ENCODE measurements around the gene MDM4.

The MDM4 gene

GRCh38 chr1:204493984-204494280 lies 22.3 kb upstream of the MDM4 start:
- no peaks in the 10 kb centered on the region for H3K27me3 ChIP-seq (ENCODE audit: insufficient read depth, low read length, poor library complexity)
- no CpG with 5 or more reads among the region's 14 CpGs for WGBS (ENCODE audit: extremely low coverage, insufficient coverage, low lambda C conversion rate)
- DNase-seq: no peak
- no peaks in the 10 kb centered on the region for H3K36me3 ChIP-seq (ENCODE audit: control insufficient read depth, insufficient read depth, low read length)
- no peak overlapping the region for H2BK15ac ChIP-seq (replicated peaks; ENCODE audit: low read depth)
- no peak overlapping the region for H2AK5ac ChIP-seq (ENCODE audit: low read length)
- H3K9ac ChIP-seq (ENCODE audit: low read length): peak overlapping the region; percentile 74
- H3K4me3 ChIP-seq (ENCODE audit: low read length): peak overlapping the region; percentile 73
- H3K27ac ChIP-seq (ENCODE audit: low read depth, low read length): peak overlapping the region; percentile 33
- no peak overlapping the region for H2BK120ac ChIP-seq (ENCODE audit: low read depth, low read length)
- H3K79me2 ChIP-seq (ENCODE audit: control insufficient read depth, insufficient read depth, low read length): no peaks in the 10 kb centered on the region
- no peak overlapping the region for H4K8ac ChIP-seq (ENCODE audit: low read depth, low read length)
- H3K79me1 ChIP-seq (ENCODE audit: low read length): peaks cover 6% of the 10 kb centered on the region
- H3K4me1 ChIP-seq (ENCODE audit: control insufficient read depth, low read depth, low read length): peaks cover 7% of the 10 kb centered on the region
- H2BK5ac ChIP-seq (ENCODE audit: low read length): peak overlapping the region; percentile 66
- no peak overlapping the region for H4K5ac ChIP-seq (ENCODE audit: low read length)
- peak overlapping the region; percentile 90 for H3K56ac ChIP-seq (ENCODE audit: low read length)
- H3K4ac ChIP-seq (ENCODE audit: low read depth, low read length): no peak overlapping the region
- H3K4me2 ChIP-seq (ENCODE audit: low read length): peak overlapping the region; percentile 97
- H3K18ac ChIP-seq (ENCODE audit: low read length): peak overlapping the region; percentile 60
- H3K23ac ChIP-seq (ENCODE audit: low read length): peak overlapping the region; percentile 100

DNA sequence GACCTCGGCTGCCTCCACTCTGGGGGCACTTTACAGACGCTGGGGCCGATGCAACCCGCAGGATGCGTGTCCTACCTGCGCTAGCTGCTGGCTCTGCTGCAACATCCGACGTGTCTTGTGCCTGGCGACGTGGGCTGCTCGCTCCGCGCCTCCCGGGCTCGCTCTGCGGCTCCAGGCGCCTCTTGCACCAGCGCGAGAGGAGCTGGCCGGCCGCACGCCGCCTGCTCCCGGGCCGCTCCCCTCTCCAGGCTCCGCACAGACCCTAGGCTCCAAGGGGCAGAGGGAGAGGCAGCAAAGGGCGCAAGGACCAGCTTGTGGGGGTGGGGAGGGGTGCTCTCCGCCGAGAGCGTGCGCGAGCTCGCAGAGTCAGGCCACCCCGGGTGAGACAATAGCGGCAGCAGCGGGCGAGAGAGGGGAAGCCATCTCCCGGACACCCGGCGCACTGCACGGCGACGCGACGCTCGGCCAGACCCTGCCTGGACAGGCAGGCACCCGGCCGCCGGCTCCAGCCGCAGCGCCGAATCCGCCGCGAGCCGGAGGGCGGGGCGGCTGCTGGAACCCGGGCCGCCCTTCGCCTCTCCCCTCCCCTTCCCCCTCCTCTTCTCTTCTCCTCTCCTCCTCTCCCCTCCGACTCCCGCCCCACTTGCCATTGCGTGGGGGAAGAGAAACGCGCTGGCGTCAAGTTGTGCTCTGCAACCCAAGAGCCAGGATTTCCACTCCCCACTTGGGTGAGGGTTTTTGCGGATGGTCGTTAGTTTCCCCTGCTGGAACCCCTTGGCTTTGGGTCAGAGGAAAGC lies 21.7 kb upstream of the MDM4 start, which contains the start of gene PIK3C2B:
Gene PIK3C2B (minus strand): TSS at position 525 of the 797 bp plus-strand sequence. CDS start 25,003 bp downstream, outside the sequence.
- no CpG with 5 or more reads among the region's 69 CpGs for WGBS (ENCODE audit: extremely low coverage, insufficient coverage, low lambda C conversion rate)
- Histone ChIP-seq H2BK15ac (replicated peaks; ENCODE audit: low read depth) (no peak within 1 kb of the TSS), H3K4me3 (ENCODE audit: low read length) (peak within 1 kb of the TSS; percentile 73), H3K4ac (ENCODE audit: low read depth, low read length) (no peak within 1 kb of the TSS), H2BK120ac (ENCODE audit: low read depth, low read length) (no peak within 1 kb of the TSS), H3K27ac (ENCODE audit: low read depth, low read length) (peak within 1 kb of the TSS; percentile 33), H4K5ac (ENCODE audit: low read length) (no peak within 1 kb of the TSS), H3K56ac (ENCODE audit: low read length) (peak within 1 kb of the TSS; percentile 90), H3K79me2 (ENCODE audit: control insufficient read depth, insufficient read depth, low read length) (no peaks in the 10 kb centered on the region), H2BK5ac (ENCODE audit: low read length) (peak within 1 kb of the TSS; percentile 66), H3K9ac (ENCODE audit: low read length) (peak within 1 kb of the TSS; percentile 74), H3K36me3 (ENCODE audit: control insufficient read depth, insufficient read depth, low read length) (no peaks in the 10 kb centered on the region), H3K79me1 (ENCODE audit: low read length) (peaks cover 6% of the 10 kb centered on the region), H3K23ac (ENCODE audit: low read length) (peak within 1 kb of the TSS; percentile 100), H4K8ac (ENCODE audit: low read depth, low read length) (no peak within 1 kb of the TSS), H3K4me1 (ENCODE audit: control insufficient read depth, low read depth, low read length) (peaks cover 7% of the 10 kb centered on the region), H3K27me3 (ENCODE audit: insufficient read depth, low read length, poor library complexity) (no peaks in the 10 kb centered on the region), H2AK5ac (ENCODE audit: low read length) (no peak within 1 kb of the TSS), H3K18ac (ENCODE audit: low read length) (peak within 1 kb of the TSS; percentile 60), H3K4me2 (ENCODE audit: low read length) (peak within 1 kb of the TSS; percentile 97)
- DNase-seq: peak; percentile 94

DNA sequence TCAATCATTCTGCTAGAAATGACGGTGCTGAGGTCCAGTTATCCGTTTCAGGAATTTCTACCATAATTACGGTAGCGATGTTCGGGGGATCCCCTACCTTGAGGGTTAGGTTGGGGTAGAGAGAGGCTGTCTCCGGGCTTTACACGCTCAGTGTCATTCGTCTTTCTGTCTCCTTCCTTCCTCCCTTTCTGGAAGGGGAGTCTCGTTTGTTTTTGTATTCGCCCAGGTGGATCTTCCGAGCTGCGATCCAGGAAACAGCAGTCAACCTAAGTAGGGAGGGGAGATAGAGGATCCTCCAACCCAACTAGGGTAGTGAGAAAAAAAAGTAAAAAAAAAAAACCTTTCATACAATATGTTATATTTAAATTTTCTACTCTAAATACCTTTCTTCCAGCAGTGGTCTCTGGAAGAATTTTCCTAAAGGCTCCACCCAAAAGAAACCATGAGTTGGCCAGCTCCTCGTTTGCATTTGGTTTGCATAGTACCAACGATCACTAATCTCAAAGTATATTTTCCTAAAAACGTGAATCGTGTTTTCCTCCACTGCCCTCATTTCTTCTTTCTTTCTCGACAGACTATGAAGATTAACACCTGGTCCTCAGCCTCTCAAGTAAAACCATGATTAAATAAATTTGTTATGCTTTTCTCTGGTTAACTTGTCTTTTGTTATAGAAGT lies 21.0 kb upstream of the MDM4 start:
- no peak overlapping the region for H2BK15ac ChIP-seq (replicated peaks; ENCODE audit: low read depth)
- no peaks in the 10 kb centered on the region for H3K36me3 ChIP-seq (ENCODE audit: control insufficient read depth, insufficient read depth, low read length)
- peak overlapping the region; percentile 90 for H3K56ac ChIP-seq (ENCODE audit: low read length)
- peaks cover 4% of the 10 kb centered on the region for H3K4me1 ChIP-seq (ENCODE audit: control insufficient read depth, low read depth, low read length)
- H3K9ac ChIP-seq (ENCODE audit: low read length): peak overlapping the region; percentile 58
- no peak overlapping the region for H3K23ac ChIP-seq (ENCODE audit: low read length)
- no peak overlapping the region for H4K8ac ChIP-seq (ENCODE audit: low read depth, low read length)
- peak overlapping the region; percentile 66 for H3K4me2 ChIP-seq (ENCODE audit: low read length)
- no peaks in the 10 kb centered on the region for H3K79me2 ChIP-seq (ENCODE audit: control insufficient read depth, insufficient read depth, low read length)
- no peak overlapping the region for H2BK120ac ChIP-seq (ENCODE audit: low read depth, low read length)
- H4K5ac ChIP-seq (ENCODE audit: low read length): no peak overlapping the region
- no CpG with 5 or more reads among the region's 17 CpGs for WGBS (ENCODE audit: extremely low coverage, insufficient coverage, low lambda C conversion rate)
- H3K18ac ChIP-seq (ENCODE audit: low read length): peak overlapping the region; percentile 13
- H3K4me3 ChIP-seq (ENCODE audit: low read length): peak overlapping the region; percentile 42
- no peak overlapping the region for H2BK5ac ChIP-seq (ENCODE audit: low read length)
- DNase-seq: peak; percentile 31
- H3K4ac ChIP-seq (ENCODE audit: low read depth, low read length): no peak overlapping the region
- H2AK5ac ChIP-seq (ENCODE audit: low read length): no peak overlapping the region
- H3K27ac ChIP-seq (ENCODE audit: low read depth, low read length): no peak overlapping the region
- H3K79me1 ChIP-seq (ENCODE audit: low read length): peaks cover 6% of the 10 kb centered on the region
- no peaks in the 10 kb centered on the region for H3K27me3 ChIP-seq (ENCODE audit: insufficient read depth, low read length, poor library complexity)

- peaks cover 4% of the 10 kb centered on the region for H3K4me1 ChIP-seq (ENCODE audit: control insufficient read depth, low read depth, low read length)
Measured at GRCh38 chr1:204495777-204496176, 20.4 kb upstream of the MDM4 start.

DNA sequence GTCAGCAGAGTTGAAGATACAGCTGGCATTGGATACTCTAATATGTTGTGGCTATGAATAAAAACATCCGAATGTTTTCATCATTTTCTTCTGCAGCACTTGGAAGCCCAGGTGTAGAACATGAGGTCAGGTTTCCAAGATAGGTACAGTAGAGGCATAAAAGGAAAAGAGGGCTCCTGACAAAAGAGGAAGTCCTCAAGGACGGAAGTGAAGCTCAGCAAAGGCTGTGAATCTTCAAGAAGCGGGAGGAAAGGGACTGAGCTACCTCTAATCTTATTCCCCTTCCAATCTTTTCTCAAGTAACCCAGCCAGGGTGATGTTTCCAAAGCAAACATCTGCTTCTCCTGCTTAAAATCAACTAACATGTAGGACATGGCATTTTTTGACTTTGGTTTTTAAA lies 17.2 kb upstream of the MDM4 start:
- Histone ChIP-seq H2BK15ac (replicated peaks; ENCODE audit: low read depth) (no peak overlapping the region), H2BK5ac (ENCODE audit: low read length) (no peak overlapping the region), H3K79me1 (ENCODE audit: low read length) (no peaks in the 10 kb centered on the region), H2AK5ac (ENCODE audit: low read length) (no peak overlapping the region), H2BK120ac (ENCODE audit: low read depth, low read length) (no peak overlapping the region), H3K36me3 (ENCODE audit: control insufficient read depth, insufficient read depth, low read length) (no peaks in the 10 kb centered on the region), H3K9ac (ENCODE audit: low read length) (no peak overlapping the region), H3K4ac (ENCODE audit: low read depth, low read length) (no peak overlapping the region), H3K23ac (ENCODE audit: low read length) (no peak overlapping the region), H3K18ac (ENCODE audit: low read length) (no peak overlapping the region), H3K4me1 (ENCODE audit: control insufficient read depth, low read depth, low read length) (no peaks in the 10 kb centered on the region), H3K4me2 (ENCODE audit: low read length) (no peak overlapping the region), H3K56ac (ENCODE audit: low read length) (no peak overlapping the region), H3K27me3 (ENCODE audit: insufficient read depth, low read length, poor library complexity) (no peaks in the 10 kb centered on the region), H3K4me3 (ENCODE audit: low read length) (no peak overlapping the region), H3K27ac (ENCODE audit: low read depth, low read length) (no peak overlapping the region), H4K8ac (ENCODE audit: low read depth, low read length) (no peak overlapping the region), H3K79me2 (ENCODE audit: control insufficient read depth, insufficient read depth, low read length) (no peaks in the 10 kb centered on the region), H4K5ac (ENCODE audit: low read length) (no peak overlapping the region)
- no CpG with 5 or more reads among the region's 3 CpGs for WGBS (ENCODE audit: extremely low coverage, insufficient coverage, low lambda C conversion rate)
- no peak for DNase-seq

More at GRCh38 chr1:204495777-204496176, 20.4 kb upstream of the MDM4 start:
- no peaks in the 10 kb centered on the region for H3K36me3 ChIP-seq (ENCODE audit: control insufficient read depth, insufficient read depth, low read length)
- no peak overlapping the region for H2BK120ac ChIP-seq (ENCODE audit: low read depth, low read length)
- H2BK5ac ChIP-seq (ENCODE audit: low read length): no peak overlapping the region
- no peak overlapping the region for H3K9ac ChIP-seq (ENCODE audit: low read length)
- H3K79me2 ChIP-seq (ENCODE audit: control insufficient read depth, insufficient read depth, low read length): no peaks in the 10 kb centered on the region
- no peak overlapping the region for H2AK5ac ChIP-seq (ENCODE audit: low read length)
- WGBS (ENCODE audit: extremely low coverage, insufficient coverage, low lambda C conversion rate): no CpG with 5 or more reads among the region's 6 CpGs
- H4K5ac ChIP-seq (ENCODE audit: low read length): no peak overlapping the region
- no peak overlapping the region for H3K56ac ChIP-seq (ENCODE audit: low read length)
- H3K79me1 ChIP-seq (ENCODE audit: low read length): peaks cover 6% of the 10 kb centered on the region
- no peak overlapping the region for H3K23ac ChIP-seq (ENCODE audit: low read length)
- H3K18ac ChIP-seq (ENCODE audit: low read length): no peak overlapping the region
- H3K4me2 ChIP-seq (ENCODE audit: low read length): no peak overlapping the region
- no peaks in the 10 kb centered on the region for H3K27me3 ChIP-seq (ENCODE audit: insufficient read depth, low read length, poor library complexity)
- no peak for DNase-seq
- no peak overlapping the region for H3K4ac ChIP-seq (ENCODE audit: low read depth, low read length)
- H2BK15ac ChIP-seq (replicated peaks; ENCODE audit: low read depth): no peak overlapping the region
- H4K8ac ChIP-seq (ENCODE audit: low read depth, low read length): no peak overlapping the region
- H3K4me3 ChIP-seq (ENCODE audit: low read length): no peak overlapping the region
- H3K27ac ChIP-seq (ENCODE audit: low read depth, low read length): no peak overlapping the region
